KMS-11 (cell line): ENCODE data around the gene PKHD1.
"Not testable (repeated sequence)": the region's sequence is repeated elsewhere in the genome, so short reads cannot be mapped to it uniquely, and the experiment has no call there.

ENCODE experiments used
- H2AFZ ChIP-seq: fragments of 200-600 bp; sonication (generic); 2 replicates; pipeline ENCODE4 v1.6.1; 2016; ENCODE audit warnings: antibody characterized with exemption, mixed run types, low read depth
- H3K27ac ChIP-seq: fragments of 200-600 bp; sonication (generic); 2 replicates; pipeline ENCODE4 v1.6.1; 2016; ENCODE audit warnings: mild to moderate bottlenecking, mixed run types
- H3K27me3 ChIP-seq: fragments of 200-600 bp; sonication (generic); 2 replicates; pipeline ENCODE4 v1.6.1; 2017; ENCODE audit warnings: mild to moderate bottlenecking, low read depth, mixed run types, moderate library complexity; ENCODE audit not compliant: insufficient read depth
- H3K36me3 ChIP-seq: fragments of 200-600 bp; sonication (generic); 2 replicates; pipeline ENCODE4 v1.6.1; 2017; ENCODE audit warnings: mild to moderate bottlenecking, mixed run types; ENCODE audit not compliant: insufficient read depth
- H3K4me1 ChIP-seq: fragments of 200-600 bp; sonication (generic); 2 replicates; pipeline ENCODE4 v1.6.1; 2016; ENCODE audit warnings: mild to moderate bottlenecking, low read depth, mixed run types; ENCODE audit not compliant: poor library complexity, severe bottlenecking
- H3K4me2 ChIP-seq: fragments of 200-600 bp; sonication (generic); 2 replicates; pipeline ENCODE4 v1.7.0; 2016; ENCODE audit warnings: mild to moderate bottlenecking, mixed run types
- H3K4me3 ChIP-seq: fragments of 200-600 bp; sonication (generic); IDR thresholded peaks from 2 replicates; pipeline ENCODE4 v1.6.1; 2017; ENCODE audit warnings: low read depth, low read length, mixed read lengths; ENCODE audit not compliant: insufficient read depth
- H3K79me2 ChIP-seq: fragments of 200-600 bp; sonication (generic); 2 replicates; pipeline ENCODE4 v1.6.1; 2016; ENCODE audit warnings: low read depth, mixed run types; ENCODE audit not compliant: insufficient read depth
- H3K9ac ChIP-seq: fragments of 200-600 bp; sonication (generic); 2 replicates; pipeline ENCODE4 v1.6.1; 2016; ENCODE audit warnings: mild to moderate bottlenecking, mixed run types
- H4K20me1 ChIP-seq: fragments of 200-600 bp; sonication (generic); 2 replicates; pipeline ENCODE4 v1.6.1; 2016; ENCODE audit warnings: mild to moderate bottlenecking, mixed run types; ENCODE audit not compliant: insufficient read depth
- TF ChIP-seq, protein P1 (sequence below): fragments of 200-600 bp; sonication (generic); conservative IDR thresholded peaks from 2 replicates; pipeline ENCODE4 v1.6.1; 2017; ENCODE audit warnings: low read depth, mild to moderate bottlenecking, antibody characterized with exemption, low read length, moderate library complexity, mixed read lengths

PKHD1 gene

GRCh38 chr6:51926125-51926524, 161.3 kb downstream of the PKHD1 start:
- Histone ChIP-seq H2AFZ (no peak overlapping the region), H3K27me3 (no peaks in the 10 kb centered on the region), H3K4me2 (no peak overlapping the region), H3K9ac (no peak overlapping the region), H3K79me2 (no peaks in the 10 kb centered on the region), H3K36me3 (no peaks in the 10 kb centered on the region), H4K20me1 (no peaks in the 10 kb centered on the region), H3K27ac (no peak overlapping the region), H3K4me3 (no peak overlapping the region), H3K4me1 (no peaks in the 10 kb centered on the region)
- TF ChIP-seq, protein P1, sequence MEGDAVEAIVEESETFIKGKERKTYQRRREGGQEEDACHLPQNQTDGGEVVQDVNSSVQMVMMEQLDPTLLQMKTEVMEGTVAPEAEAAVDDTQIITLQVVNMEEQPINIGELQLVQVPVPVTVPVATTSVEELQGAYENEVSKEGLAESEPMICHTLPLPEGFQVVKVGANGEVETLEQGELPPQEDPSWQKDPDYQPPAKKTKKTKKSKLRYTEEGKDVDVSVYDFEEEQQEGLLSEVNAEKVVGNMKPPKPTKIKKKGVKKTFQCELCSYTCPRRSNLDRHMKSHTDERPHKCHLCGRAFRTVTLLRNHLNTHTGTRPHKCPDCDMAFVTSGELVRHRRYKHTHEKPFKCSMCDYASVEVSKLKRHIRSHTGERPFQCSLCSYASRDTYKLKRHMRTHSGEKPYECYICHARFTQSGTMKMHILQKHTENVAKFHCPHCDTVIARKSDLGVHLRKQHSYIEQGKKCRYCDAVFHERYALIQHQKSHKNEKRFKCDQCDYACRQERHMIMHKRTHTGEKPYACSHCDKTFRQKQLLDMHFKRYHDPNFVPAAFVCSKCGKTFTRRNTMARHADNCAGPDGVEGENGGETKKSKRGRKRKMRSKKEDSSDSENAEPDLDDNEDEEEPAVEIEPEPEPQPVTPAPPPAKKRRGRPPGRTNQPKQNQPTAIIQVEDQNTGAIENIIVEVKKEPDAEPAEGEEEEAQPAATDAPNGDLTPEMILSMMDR = no peak

DNA sequence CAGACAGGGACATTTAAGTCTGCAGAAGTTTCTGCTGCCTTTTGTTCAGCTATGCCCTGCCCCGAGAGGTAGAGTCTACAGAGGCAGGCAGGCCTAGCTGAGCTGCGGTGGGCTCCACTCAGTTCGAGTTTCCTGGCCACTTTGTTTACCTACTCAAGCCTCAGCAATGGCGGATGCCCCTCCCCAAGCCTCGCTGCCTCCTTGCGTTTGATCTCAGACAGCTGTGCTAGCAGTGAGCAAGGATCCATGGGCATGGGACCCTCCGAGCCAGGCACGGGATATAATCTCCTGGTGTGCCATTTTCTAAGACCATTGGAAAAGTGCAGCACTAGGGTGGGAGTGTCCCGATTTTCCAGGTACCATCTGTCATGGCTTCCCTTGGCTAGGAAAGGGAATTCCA, 164.9 kb downstream of the PKHD1 start:
- H3K9ac ChIP-seq, H3K27ac ChIP-seq, H3K4me2 ChIP-seq, H3K36me3 ChIP-seq, H2AFZ ChIP-seq, H3K79me2 ChIP-seq, H4K20me1 ChIP-seq, H3K4me3 ChIP-seq, H3K4me1 ChIP-seq, H3K27me3 ChIP-seq: not testable (repeated sequence)

DNA sequence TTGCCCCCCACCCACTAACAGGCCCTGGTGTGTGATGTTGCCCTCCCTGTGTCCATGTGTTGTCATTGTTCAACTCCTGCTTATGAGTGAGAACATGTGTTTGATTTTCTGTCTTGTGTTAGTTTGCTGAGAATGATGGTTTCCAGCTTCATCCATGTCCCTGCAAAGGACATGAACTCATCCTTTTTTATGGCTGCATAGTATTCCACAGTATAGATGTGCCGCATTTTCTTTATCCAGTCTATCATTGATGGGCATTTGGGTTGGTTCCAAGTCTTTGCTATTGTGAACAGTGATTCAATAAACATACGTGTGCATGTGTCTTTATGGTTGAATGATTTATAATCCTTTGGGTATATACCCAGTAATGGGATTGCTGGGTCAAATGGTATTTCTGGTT, 169.1 kb downstream of the PKHD1 start:
- H3K36me3 ChIP-seq, H3K4me2 ChIP-seq, H2AFZ ChIP-seq, H3K9ac ChIP-seq, H3K4me3 ChIP-seq, H4K20me1 ChIP-seq, H3K79me2 ChIP-seq, H3K27ac ChIP-seq, H3K4me1 ChIP-seq, H3K27me3 ChIP-seq: not testable (repeated sequence)

DNA sequence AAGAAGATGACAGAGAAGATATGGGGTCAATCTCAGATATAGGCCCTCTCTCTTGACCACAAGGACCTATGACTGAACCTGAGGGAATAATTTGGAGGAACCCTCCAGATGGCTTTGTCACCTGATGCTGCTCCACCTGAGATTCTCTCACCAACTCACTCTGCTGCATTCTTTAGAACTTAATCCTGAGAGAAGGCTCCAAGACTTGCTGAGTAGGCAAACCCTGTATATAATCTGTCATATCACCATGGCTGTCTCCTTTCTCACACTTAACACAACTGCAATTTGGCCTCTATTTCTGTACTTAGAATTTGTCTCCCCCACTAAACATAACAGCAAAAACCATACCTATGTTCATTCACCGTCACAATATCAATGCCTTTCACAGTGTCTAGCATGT, 172.3 kb downstream of the PKHD1 start:
- Histone ChIP-seq H3K4me1 (no peaks in the 10 kb centered on the region), H4K20me1 (no peaks in the 10 kb centered on the region), H3K27ac (no peak overlapping the region), H3K4me2 (no peak overlapping the region), H3K36me3 (no peaks in the 10 kb centered on the region), H3K4me3 (no peak overlapping the region), H3K79me2 (no peaks in the 10 kb centered on the region), H3K9ac (no peak overlapping the region), H2AFZ (no peak overlapping the region), H3K27me3 (no peaks in the 10 kb centered on the region)
- TF ChIP-seq, protein P1 = no peak

- Histone ChIP-seq H3K9ac (no peak overlapping the region), H3K27ac (no peak overlapping the region), H3K79me2 (no peaks in the 10 kb centered on the region), H4K20me1 (no peaks in the 10 kb centered on the region), H3K4me1 (no peaks in the 10 kb centered on the region), H2AFZ (no peak overlapping the region), H3K36me3 (no peaks in the 10 kb centered on the region), H3K27me3 (no peaks in the 10 kb centered on the region), H3K4me2 (no peak overlapping the region), H3K4me3 (no peak overlapping the region)
- TF ChIP-seq, protein P1 = no peak
Observed at GRCh38 chr6:51913265-51913664, 174.1 kb downstream of the PKHD1 start.

- Histone ChIP-seq H3K27ac (no peak overlapping the region), H3K79me2 (no peaks in the 10 kb centered on the region), H2AFZ (no peak overlapping the region), H3K4me1 (no peaks in the 10 kb centered on the region), H3K27me3 (no peaks in the 10 kb centered on the region), H3K4me3 (no peak overlapping the region), H4K20me1 (no peaks in the 10 kb centered on the region), H3K9ac (no peak overlapping the region), H3K36me3 (no peaks in the 10 kb centered on the region), H3K4me2 (no peak overlapping the region)
- TF ChIP-seq, protein P1 = no peak
Observed at GRCh38 chr6:51910851-51911250, 176.6 kb downstream of the PKHD1 start.
